SK-MEL-5 (cell line): Measurements from ENCODE around the gene TEDC1. TPM values are rescaled to one million over a fixed set of nuclear protein-coding genes. Genes with fewer than 3 reads are reported as not detected.

Source experiments
- DNase-seq: peaks from one replicate; pipeline ENCODE4 v3.0.0-alpha.2; 2016; ENCODE audit warnings: low read depth, low spot score
- in situ Hi-C: cut with HindIII; loops from 2 replicates; pipeline ENCODE4 v1.10.0; 2016; ENCODE audit warnings: low sequenced_read_pairs, high pct_unique_total_duplicates, low pct_unique_long_range_greater_than_20kb
- total RNA-seq: library from RNA; depleted of rRNA; stranded (reverse); fragments of >200 nt; shearing (Covaris generic); gene quantifications from 2 replicates; pipeline ENCODE4 v1.2.3, GENCODE V29; 2014

The TEDC1 gene
- total RNA-seq, 1 experiment from 2014 or later = 15.1 TPM

DNA sequence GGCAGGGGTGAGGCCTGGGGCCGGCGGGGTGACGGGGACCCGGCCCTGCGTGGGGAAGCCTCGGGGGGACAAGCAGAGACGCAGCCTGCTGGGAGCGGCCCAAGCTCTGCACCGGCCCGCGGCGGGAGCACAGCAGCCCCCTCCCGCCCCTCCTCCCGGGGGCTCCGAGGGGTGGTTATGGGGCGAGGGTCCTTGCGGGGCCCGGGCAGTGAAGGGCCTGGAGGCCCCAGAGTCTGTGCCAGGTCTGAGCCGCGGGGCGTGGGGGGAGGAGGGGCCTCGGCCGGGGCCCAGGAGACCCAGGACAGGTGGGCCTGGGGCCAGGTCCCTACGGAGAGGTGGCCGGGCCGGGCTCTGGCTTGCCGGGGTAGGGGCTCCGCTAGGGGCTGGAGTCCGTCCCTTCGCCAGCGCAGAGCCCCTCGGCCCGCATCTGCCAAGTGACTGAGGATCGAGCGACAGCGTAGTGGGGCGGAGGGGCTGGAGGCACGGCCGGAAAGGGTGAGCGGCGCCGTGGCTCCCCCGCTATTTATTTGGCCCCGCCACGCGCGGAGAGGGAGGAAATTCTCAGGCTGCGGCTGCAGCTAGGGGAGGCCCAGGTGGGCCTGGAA is 35.8 kb downstream of the TEDC1 start:
- no peak for DNase-seq
- in situ Hi-C loops = no loop called here

- DNase-seq = no peak
- in situ Hi-C loops = no loop called here
Observed at GRCh38 chr14:105527381-105527825, 36.4 kb downstream of the TEDC1 start.

- peak; percentile 71 for DNase-seq
- in situ Hi-C loops = no loop called here
Observed at GRCh38 chr14:105527826-105528585, 37.0 kb downstream of the TEDC1 start.

GRCh38 chr14:105528586-105529318 is 37.7 kb downstream of the TEDC1 start:
- in situ Hi-C loops = no loop called here
- no peak for DNase-seq

DNA sequence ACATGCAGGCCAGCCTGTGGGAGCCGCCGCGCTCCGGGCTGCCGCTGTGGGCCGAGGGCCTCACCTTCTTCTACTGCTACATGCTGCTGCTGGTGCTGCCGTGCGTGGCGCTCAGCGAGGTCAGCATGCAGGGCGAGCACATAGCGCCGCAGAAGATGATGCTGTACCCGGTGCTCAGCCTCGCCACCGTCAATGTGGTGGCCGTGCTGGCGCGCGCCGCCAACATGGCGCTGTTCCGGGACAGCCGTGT is 38.2 kb downstream of the TEDC1 start:
- no peak for DNase-seq
- in situ Hi-C loops = no loop called here

GRCh38 chr14:105529569-105530284 is 38.7 kb downstream of the TEDC1 start:
- no peak for DNase-seq
- in situ Hi-C loops = no loop called here

- DNase-seq = no peak
- in situ Hi-C loops = no loop called here
Observed at GRCh38 chr14:105530285-105531087, 39.4 kb downstream of the TEDC1 start.

DNA sequence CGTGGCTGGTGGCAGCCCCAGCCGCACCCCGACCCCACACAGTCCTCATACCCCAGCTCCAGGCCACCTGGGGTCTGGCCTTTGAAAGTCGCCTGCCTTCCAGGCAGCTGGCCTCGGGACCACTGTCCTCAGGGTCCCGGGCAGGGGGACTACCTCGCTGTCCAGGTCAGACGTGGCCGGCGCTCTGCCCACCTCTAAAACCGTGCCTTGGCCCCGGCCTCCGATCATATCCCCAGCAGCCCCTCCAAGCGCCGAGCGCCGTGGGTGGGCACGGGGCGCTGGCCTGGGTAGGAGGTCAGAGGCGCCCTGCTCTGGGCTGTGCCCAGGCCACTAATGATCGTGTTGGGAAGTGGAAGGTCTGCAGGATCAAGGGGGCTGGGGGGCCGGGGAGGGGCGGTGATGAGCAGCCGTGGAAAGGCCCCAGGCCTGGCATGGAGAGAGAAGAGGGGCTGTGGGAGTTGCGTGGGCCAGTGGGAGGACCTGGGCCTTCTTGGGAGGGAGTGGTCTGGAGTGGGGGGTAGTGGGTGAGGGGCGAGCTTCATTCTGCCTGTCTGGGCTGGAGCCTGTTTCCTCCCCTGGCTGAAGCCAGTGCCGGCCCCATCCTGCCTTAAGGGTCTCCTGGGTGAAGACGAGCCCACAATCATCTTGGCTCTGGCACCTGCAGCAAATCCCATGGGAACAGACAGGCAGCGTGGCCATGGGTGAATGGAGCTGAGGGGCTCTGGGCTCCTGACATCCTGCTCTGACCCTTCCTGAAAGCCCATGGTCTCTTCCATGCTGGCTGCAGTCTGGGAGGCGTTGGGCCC is 40.2 kb downstream of the TEDC1 start:
- in situ Hi-C loops = no loop called here
- no peak for DNase-seq

DNA sequence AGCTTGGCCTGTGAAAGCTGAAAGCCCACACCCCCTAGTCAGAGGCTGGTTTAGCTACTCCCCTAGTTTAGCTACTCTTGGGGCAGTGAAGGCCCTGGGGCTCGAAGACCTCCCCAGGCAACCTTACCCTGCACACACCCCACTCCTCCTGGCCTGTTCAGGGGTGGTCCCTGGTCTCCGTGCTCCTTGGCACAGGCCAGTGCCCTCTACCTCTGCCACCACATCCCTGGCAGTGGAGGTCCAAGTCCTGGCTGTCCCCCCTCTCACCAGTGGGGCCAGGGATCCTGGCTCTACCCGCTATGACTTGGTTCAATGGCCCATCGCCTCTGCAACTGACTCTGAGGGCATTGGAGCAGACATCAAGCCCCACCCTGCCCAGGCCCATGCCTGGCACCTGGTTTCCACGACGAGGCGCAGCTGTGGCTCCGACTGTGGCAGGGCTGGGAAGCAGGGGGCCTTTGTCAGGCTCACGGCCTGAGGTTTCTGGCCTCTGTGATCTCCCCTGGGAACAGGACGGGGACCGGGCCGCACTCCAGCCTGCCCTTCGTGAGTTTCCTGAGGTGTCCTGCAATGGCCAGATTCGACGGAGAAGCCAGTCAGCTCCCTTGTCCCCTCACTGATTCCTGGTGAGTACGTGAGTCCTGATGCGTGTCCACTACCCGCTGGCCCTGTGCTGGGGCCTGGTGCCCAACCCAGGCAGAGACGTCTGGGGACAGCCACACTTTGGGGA is 41.0 kb downstream of the TEDC1 start:
- in situ Hi-C loops = no loop called here
- no peak for DNase-seq

DNA sequence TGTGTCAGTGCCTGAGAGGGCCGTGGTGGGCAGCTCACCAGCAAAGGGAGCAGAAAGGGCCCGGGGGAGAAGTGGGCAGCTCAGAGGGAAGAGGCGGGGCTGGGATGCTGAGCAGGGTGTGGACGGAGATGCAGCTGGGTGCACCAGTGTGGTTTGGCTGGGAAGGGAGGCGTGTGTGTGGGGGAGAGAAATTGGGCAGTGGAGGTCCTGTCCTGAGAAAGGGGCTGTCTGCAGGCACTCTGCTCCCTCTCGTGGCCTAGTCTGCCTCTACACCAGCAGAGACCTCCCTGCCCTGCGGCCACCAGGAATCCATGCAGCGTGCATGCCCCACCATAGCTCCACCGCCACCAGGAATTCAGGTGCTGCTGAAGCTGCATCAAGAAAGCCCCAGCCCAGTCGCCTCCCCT is 41.7 kb downstream of the TEDC1 start:
- in situ Hi-C loops = no loop called here
- peak; percentile 70 for DNase-seq

- DNase-seq = no peak
- in situ Hi-C loops = no loop called here
Observed at GRCh38 chr14:105533391-105533790, 42.3 kb downstream of the TEDC1 start.

DNA sequence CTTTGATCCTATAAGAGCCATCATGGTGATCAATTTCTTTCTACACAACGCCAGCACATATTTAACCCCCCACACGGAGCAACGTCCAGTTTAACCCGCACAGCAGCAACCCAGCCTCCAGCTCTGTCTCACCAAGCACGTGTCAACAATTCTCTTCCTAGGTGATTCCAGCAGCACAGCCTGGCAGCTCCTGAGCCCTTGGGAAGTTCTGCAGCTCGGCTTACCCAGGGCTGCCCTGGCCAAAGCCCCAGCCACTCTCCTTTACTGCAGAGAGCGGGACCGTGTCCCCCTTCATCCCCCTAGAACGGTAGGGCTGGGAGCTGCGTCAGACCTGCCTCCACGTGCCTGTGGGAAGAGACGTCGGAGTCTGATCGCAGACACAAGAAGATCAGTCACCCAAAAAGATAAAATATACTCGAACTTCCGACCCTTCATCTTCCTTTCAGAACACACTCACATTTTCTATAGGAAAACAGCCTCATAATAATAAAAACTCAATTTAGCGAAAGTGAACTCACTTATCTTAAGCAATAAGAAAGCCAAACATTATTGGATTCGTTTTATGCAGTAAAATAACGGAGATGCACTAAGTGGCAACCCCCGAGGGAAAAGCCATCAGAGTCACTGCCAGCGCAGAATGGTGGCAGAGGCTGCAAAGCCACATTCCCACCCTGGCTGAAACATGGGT is 42.9 kb downstream of the TEDC1 start:
- DNase-seq = no peak
- in situ Hi-C loops = no loop called here

GRCh38 chr14:105534586-105534985 is 43.5 kb downstream of the TEDC1 start:
- DNase-seq = no peak
- in situ Hi-C loops = no loop called here

GRCh38 chr14:105536051-105536450 is 45.0 kb downstream of the TEDC1 start:
- in situ Hi-C loops = no loop called here
- DNase-seq = no peak

DNA sequence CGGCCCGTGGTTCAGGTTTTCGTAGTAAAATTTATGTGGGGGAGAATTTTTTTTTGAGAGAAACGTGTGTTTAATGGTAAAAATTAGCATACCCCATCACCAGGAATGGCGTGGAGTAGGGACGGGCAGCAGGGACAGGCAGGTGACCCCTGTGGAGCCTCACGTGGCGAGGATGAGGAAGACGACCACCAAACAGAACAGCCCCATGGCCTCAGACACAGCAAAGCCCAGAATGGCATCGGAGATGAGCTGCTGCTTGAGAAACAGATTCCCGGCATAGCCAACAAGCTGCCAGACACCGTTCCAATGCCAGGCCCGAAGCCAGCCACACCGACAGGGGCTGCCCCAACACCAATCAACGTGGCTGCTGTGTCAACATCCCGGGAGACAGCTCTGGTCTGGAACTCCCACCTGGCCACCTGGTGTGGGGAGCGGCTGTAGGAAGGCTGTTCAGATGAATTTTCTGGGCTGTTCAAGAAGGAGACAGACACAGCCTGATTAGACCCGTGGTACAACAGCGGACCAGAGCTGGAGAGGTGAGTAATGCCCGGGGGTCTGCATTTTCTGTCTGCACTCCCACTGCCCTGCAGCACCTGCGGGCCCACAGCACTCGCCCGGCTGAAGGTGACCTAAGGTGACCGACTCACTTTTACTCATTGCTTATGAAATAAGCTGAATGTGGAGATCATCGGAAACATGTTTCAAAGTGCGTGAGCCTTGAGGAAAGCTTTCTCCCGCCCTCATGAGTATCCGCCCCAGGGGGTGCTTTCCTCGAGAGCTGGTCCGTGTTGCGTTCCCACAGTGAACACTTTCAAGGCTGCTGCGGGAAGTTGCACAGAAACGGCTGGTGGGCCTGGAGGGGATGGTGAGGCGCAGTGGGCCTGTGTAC is 45.9 kb downstream of the TEDC1 start:
- in situ Hi-C loops = no loop called here
- no peak for DNase-seq
